ENCODE measurements around the gene BACH2.

BACH2 gene

DNA sequence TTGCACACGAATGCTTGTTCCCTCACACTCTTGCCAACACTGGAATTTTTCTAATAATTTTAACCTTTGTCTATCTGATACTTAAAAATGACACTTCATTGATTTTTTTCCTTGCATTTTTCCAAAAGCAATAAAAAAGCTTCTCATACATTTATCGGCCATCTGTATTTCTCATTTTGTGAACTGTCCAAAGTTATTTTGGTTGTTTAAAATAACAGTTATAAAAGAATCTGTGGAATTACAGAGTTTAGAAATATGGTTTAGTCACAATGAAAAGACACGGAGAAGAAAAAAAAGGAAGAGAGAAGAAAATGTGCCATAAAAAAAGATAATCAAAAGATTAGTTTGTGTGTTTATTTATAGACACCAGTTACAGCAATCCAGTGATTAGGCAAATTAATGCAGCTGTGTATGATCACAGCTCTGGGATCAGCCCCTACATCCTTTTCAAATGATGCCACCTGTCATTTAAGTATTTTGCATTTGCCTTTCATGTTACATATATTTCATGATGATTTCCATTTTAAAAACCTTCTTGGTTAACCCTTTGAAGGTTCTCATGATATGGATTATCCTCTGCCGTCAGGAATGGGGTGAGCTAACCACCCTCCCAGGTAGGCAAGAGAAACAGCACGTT lies 171.7 kb downstream of the BACH2 start:
- no peak for DNase-seq
- TF ChIP-seq, protein P1, sequence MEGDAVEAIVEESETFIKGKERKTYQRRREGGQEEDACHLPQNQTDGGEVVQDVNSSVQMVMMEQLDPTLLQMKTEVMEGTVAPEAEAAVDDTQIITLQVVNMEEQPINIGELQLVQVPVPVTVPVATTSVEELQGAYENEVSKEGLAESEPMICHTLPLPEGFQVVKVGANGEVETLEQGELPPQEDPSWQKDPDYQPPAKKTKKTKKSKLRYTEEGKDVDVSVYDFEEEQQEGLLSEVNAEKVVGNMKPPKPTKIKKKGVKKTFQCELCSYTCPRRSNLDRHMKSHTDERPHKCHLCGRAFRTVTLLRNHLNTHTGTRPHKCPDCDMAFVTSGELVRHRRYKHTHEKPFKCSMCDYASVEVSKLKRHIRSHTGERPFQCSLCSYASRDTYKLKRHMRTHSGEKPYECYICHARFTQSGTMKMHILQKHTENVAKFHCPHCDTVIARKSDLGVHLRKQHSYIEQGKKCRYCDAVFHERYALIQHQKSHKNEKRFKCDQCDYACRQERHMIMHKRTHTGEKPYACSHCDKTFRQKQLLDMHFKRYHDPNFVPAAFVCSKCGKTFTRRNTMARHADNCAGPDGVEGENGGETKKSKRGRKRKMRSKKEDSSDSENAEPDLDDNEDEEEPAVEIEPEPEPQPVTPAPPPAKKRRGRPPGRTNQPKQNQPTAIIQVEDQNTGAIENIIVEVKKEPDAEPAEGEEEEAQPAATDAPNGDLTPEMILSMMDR (IDR thresholded peaks at IDR 0.05), result no peak
- H3K4me3 Mint-ChIP-seq, result no peak overlapping the region
- H3K9me3 Mint-ChIP-seq, result no peaks in the 10 kb centered on the region
- no peak overlapping the region for H3K27ac Mint-ChIP-seq
- H3K36me3 Mint-ChIP-seq (ENCODE audit: low read depth), result peaks cover 8% of the 10 kb centered on the region
- H3K27me3 Mint-ChIP-seq (ENCODE audit: low read depth, poor library complexity), result peaks cover 4% of the 10 kb centered on the region
- H3K4me1 Mint-ChIP-seq, result peaks cover 27% of the 10 kb centered on the region

DNA sequence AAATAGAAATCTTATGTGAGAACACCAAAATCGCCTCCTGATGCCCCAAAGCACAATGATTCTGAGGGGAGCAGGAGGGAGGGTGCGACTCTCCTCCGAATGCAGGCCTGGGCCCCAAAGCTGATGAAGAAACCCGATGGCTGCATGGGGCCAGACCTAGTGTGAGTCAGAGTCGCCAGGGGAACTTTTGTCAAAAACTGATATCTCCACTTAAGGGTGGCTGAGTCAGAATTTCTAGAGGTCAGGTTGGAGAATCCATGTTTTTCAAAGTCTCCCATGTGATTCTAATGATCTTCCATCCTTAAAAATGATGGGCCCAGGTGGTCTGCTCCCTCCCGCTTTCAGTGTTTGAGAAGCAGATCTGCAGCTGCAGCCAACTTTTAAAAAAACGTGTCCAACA lies 172.8 kb downstream of the BACH2 start:
- H3K27ac Mint-ChIP-seq, result no peak overlapping the region
- TF ChIP-seq, protein P1 (IDR thresholded peaks at IDR 0.05), result no peak

DNA sequence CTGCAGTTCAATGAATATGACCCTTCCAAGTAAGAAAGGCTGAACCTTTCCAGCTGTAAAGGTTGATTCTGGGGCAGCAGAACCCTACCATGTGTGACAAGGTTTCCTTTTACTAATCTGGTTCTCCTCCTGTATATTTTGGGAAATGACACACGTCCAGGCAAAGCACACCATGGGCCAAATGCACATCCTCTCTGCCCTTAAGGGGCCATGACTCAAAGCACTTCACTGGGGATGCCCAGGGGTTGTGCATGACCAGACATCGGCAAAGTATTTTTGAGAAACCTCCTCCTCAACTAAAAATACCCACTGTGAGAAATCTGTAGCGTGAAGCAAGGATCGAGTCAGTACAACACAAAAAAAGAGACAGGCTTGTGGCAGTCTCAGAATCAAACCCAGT lies 174.7 kb downstream of the BACH2 start:
- Mint-ChIP-seq H3K27ac (no peak overlapping the region), H3K36me3 (ENCODE audit: low read depth) (peaks cover 14% of the 10 kb centered on the region), H3K27me3 (ENCODE audit: low read depth, poor library complexity) (peaks cover 8% of the 10 kb centered on the region), H3K9me3 (peaks cover 6% of the 10 kb centered on the region), H3K4me3 (no peak overlapping the region), H3K4me1 (peaks cover 18% of the 10 kb centered on the region)
- no peak for DNase-seq
- TF ChIP-seq, protein P1 (IDR thresholded peaks at IDR 0.05), result no peak

More for the DNA sequence above, 172.8 kb downstream of the BACH2 start:
- H3K4me1 Mint-ChIP-seq, result peaks cover 27% of the 10 kb centered on the region
- H3K9me3 Mint-ChIP-seq, result no peaks in the 10 kb centered on the region
- H3K27me3 Mint-ChIP-seq (ENCODE audit: low read depth, poor library complexity), result peaks cover 4% of the 10 kb centered on the region
- H3K4me3 Mint-ChIP-seq, result no peak overlapping the region
- no peak for DNase-seq
- H3K36me3 Mint-ChIP-seq (ENCODE audit: low read depth), result peaks cover 8% of the 10 kb centered on the region

DNA sequence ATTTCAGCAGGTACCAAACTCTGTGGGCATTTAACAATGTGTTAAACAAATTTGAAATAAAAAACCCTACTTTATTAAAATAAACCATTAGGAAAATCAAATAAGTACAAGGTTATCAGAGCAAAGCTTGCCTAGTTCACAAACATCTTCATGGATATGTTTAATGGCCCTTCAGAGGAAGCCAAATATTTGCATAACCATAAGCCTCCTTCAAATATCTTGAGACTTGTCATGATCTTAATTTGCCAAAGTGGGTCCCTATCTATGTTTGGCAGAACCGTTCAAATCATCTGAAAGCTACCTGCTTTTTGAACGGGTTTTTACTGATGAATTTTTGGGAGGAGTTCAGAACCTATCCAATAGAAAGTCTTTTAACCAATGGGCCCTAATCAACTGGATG lies 176.3 kb downstream of the BACH2 start:
- H3K36me3 Mint-ChIP-seq (ENCODE audit: low read depth), result peaks cover 29% of the 10 kb centered on the region
- no peak overlapping the region for H3K4me3 Mint-ChIP-seq
- H3K4me1 Mint-ChIP-seq, result peaks cover 5% of the 10 kb centered on the region
- H3K27ac Mint-ChIP-seq, result no peak overlapping the region
- TF ChIP-seq, protein P1 (IDR thresholded peaks at IDR 0.05), result no peak
- DNase-seq, result no peak
- H3K9me3 Mint-ChIP-seq, result peaks cover 22% of the 10 kb centered on the region
- peaks cover 8% of the 10 kb centered on the region for H3K27me3 Mint-ChIP-seq (ENCODE audit: low read depth, poor library complexity)

DNA sequence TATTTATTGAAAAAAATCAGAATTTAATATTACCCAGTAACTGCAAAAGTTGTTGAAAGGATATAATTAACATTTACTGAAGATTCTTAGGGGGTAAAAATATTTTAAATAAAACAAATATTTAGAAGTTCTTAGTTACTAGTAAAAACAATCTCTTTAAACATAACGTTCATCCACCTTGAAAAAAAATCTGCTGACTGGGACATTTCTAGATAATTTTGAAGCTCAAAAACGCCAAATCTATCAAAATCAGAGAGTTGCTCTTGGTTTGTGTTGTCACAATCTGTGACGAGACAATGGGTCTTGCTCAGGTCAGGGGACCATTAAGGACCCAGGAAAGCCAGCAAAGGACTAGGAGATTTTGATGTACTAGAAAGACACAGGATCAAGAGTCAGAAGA lies 177.0 kb downstream of the BACH2 start:
- Mint-ChIP-seq H3K27me3 (ENCODE audit: low read depth, poor library complexity) (peaks cover 8% of the 10 kb centered on the region), H3K9me3 (peaks cover 29% of the 10 kb centered on the region), H3K27ac (no peak overlapping the region), H3K36me3 (ENCODE audit: low read depth) (peaks cover 34% of the 10 kb centered on the region), H3K4me3 (no peak overlapping the region), H3K4me1 (peaks cover 5% of the 10 kb centered on the region)
- TF ChIP-seq, protein P1 (IDR thresholded peaks at IDR 0.05), result no peak
- DNase-seq, result no peak

DNA sequence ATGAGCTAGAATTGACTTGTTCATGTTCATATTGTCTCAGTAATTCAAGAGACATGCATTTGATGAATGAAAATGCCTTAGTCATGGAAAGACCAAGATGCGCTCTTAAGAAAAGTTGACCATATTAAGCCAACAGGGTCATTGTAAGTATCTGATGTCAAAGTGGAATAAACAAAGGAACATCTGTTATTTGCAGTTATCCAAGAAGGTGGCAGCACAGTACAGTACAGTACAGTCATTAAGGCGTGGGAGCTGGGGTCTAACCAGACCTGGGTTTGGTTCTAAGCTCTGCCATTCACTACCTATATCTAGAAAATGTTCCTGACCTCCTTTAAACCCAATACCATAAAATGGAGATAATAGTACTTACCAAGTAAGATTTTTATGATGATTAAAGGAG lies 178.1 kb downstream of the BACH2 start:
- Mint-ChIP-seq H3K4me1 (peaks cover 5% of the 10 kb centered on the region), H3K9me3 (peaks cover 40% of the 10 kb centered on the region), H3K27ac (no peak overlapping the region), H3K36me3 (ENCODE audit: low read depth) (peaks cover 45% of the 10 kb centered on the region), H3K27me3 (ENCODE audit: low read depth, poor library complexity) (peaks cover 8% of the 10 kb centered on the region), H3K4me3 (no peak overlapping the region)
- TF ChIP-seq, protein P1 (IDR thresholded peaks at IDR 0.05), result no peak
- DNase-seq, result no peak

Data from nephron progenitor cell (in vitro differentiated cells).